NCI-H774 (cell line): ENCODE data around the gene SFT2D3.
"Not testable (repeated sequence)": the region's sequence is repeated elsewhere in the genome, so short reads cannot be mapped to it uniquely, and the experiment has no call there.

Source experiments
- DNase-seq: peaks from one replicate; lab custom pipeline; 2025; lab: John Stamatoyannopoulos, UW

Gene SFT2D3

GRCh38 chr2:127743477-127744026 is 42.3 kb downstream of the SFT2D3 start:
- DNase-seq = no peak

GRCh38 chr2:127747621-127748020 is 46.3 kb downstream of the SFT2D3 start:
- no peak for DNase-seq

DNA sequence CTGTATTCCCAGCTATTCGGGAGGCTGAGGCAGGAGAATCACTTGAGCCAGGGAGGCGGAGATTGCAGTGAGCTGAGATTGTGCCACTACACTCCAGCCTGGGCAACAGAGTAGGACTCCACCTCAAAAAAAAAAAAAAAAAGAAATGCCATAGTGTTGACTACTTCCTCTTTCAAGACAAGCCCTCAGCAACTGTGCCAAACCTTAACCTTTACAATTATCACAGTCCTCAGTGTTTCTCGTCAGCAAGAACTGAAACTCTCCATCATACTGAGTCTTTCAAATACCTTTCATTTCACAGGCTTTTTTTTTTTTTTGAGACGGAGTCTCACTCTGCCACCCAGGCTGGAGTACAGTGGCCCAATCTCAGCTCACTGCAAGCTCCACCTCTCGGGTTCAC is 48.2 kb downstream of the SFT2D3 start:
- DNase-seq = not testable (repeated sequence)

- no peak for DNase-seq
These were observed 52.1 kb downstream of the SFT2D3 start for GRCh38 chr2:127753374-127753773.

GRCh38 chr2:127754186-127754585 is 52.9 kb downstream of the SFT2D3 start:
- no peak for DNase-seq
